Lung (tissue), 12 donors: Measurements from ENCODE around the gene MRFAP1. TPM values are rescaled to one million over a fixed set of nuclear protein-coding genes. Genes with fewer than 3 reads are reported as not detected.

Experiments
- ATAC-seq: fragments of 200-7000 bp; cut with Tn5 transposase; one replicate; pipeline ENCODE4 v1.9.1; 2020; ENCODE audit warnings: moderate number of reproducible peaks; ENCODE audit not compliant: insufficient read depth, low FRiP score
- DNase-seq, 3 donors: peaks; one replicate each; pipeline ENCODE4 v3.0.0-alpha.2; 2013 to 2017
- H3K27ac ChIP-seq, 2 donors: one replicate each; pipeline ENCODE4 v1.5.1; 2013; ENCODE audit warnings: mild to moderate bottlenecking in 2 of 2, moderate library complexity in 2 of 2, control low read depth in 1 of 2, inconsistent platforms in 1 of 2, low read depth in 1 of 2, low read length in 1 of 2
- H3K27me3 ChIP-seq, 3 donors: one replicate each; pipeline ENCODE4 v1.5.1; 2013; ENCODE audit warnings: low read length in 2 of 3; ENCODE audit not compliant: control insufficient read depth in 3 of 3, insufficient read depth in 3 of 3
- H3K36me3 ChIP-seq, 4 donors: one replicate each; pipeline ENCODE4 v1.5.1; 2013; ENCODE audit warnings: low read length in 4 of 4, mild to moderate bottlenecking in 1 of 4, moderate library complexity in 1 of 4; ENCODE audit not compliant: control insufficient read depth in 4 of 4, insufficient read depth in 4 of 4
- H3K4me1 ChIP-seq, 5 donors: one replicate each; pipeline ENCODE4 v1.5.1; 2013; ENCODE audit warnings: low read length in 5 of 5, mild to moderate bottlenecking in 2 of 5, moderate library complexity in 1 of 5; ENCODE audit not compliant: control insufficient read depth in 5 of 5, insufficient read depth in 5 of 5
- H3K4me3 ChIP-seq: one replicate; pipeline ENCODE4 v1.5.1; 2013; ENCODE audit warnings: mild to moderate bottlenecking, control low read depth, moderate library complexity
- H3K9ac ChIP-seq, 2 donors: one replicate each; pipeline ENCODE4 v1.5.1; 2013; ENCODE audit warnings: low read length in 2 of 2, control low read depth in 1 of 2; ENCODE audit not compliant: insufficient read depth in 1 of 2
- H3K9me3 ChIP-seq, 4 donors: one replicate each; pipeline ENCODE4 v1.5.1; 2013; ENCODE audit warnings: low read length in 3 of 4, mild to moderate bottlenecking in 1 of 4, moderate library complexity in 1 of 4; ENCODE audit not compliant: control insufficient read depth in 4 of 4, insufficient read depth in 3 of 4
- WGBS, 2 donors: extraction: QIAGEN DNeasy Blood & Tissue Kit; methylation state at CpG; one replicate each; pipeline ENCODE4 v1.1.7; 2013; 5-methylcytosine and 5-hydroxymethylcytosine counted together
- polyA plus RNA-seq, 2 donors: library from polyadenylated mRNA; stranded (reverse); fragments of 200-250 nt; gene quantifications; one replicate each; pipeline ENCODE4 v1.2.1, GENCODE V29; 2013
- total RNA-seq, 2 donors: library from RNA; depleted of rRNA in 1 of 2; stranded (reverse); fragments of >200 nt in 1 of 2; gene quantifications; one replicate each; pipeline ENCODE4 v1.2.1, GENCODE V29; 2014 to 2021
- TF ChIP-seq, protein P1 (sequence below): IDR thresholded peaks from 2 replicates; pipeline ENCODE4 v1.5.1; 2012; ENCODE audit warnings: mild to moderate bottlenecking; ENCODE audit errors: control extremely low read depth, extremely low read depth
- donor health status: control.
- donor health status: control.
- donor health status: Bipolar disorder and iron deficiency.
- donor health status: healthy.
- donor health status: DM: yes; HTN: yes; CAD: no.

The MRFAP1 gene
- total and polyA plus RNA-seq, 4 donors = 183 to 286 (median 218) TPM

DNA sequence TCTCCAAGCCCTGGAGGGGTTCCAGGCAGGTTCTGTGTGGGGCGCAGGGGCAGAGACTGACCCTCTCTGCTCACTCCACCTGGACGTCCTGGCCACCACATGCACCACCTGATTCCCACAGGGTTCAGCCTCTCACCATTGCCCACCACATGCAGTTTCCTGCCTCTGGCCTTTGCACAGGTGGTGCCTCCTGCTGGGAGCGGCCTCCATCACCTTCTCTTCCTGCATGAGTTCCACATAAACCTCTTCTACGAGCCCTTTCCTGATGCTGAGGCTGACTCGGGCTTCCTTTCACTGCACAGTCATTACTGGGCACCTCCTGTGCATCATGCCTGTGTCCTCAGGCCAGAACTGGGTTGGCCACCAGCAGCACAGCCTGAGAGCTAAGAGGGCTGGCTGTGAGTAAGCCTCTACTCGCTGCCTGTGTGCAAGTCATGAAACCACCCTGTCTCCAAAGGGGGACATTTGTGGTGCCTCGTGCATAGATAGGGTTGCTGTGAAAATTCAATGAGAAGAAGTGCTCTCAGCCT lies 45.6 kb upstream of the MRFAP1 start:
- 89 to 90% methylated on average over 7 of the region's 7 CpGs for WGBS, 2 donors
- H3K36me3 ChIP-seq = peaks cover 0 to 56% (median 7%) of the 10 kb centered on the region in 4 donors
- TF ChIP-seq, protein P1, sequence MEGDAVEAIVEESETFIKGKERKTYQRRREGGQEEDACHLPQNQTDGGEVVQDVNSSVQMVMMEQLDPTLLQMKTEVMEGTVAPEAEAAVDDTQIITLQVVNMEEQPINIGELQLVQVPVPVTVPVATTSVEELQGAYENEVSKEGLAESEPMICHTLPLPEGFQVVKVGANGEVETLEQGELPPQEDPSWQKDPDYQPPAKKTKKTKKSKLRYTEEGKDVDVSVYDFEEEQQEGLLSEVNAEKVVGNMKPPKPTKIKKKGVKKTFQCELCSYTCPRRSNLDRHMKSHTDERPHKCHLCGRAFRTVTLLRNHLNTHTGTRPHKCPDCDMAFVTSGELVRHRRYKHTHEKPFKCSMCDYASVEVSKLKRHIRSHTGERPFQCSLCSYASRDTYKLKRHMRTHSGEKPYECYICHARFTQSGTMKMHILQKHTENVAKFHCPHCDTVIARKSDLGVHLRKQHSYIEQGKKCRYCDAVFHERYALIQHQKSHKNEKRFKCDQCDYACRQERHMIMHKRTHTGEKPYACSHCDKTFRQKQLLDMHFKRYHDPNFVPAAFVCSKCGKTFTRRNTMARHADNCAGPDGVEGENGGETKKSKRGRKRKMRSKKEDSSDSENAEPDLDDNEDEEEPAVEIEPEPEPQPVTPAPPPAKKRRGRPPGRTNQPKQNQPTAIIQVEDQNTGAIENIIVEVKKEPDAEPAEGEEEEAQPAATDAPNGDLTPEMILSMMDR = no peak

DNA sequence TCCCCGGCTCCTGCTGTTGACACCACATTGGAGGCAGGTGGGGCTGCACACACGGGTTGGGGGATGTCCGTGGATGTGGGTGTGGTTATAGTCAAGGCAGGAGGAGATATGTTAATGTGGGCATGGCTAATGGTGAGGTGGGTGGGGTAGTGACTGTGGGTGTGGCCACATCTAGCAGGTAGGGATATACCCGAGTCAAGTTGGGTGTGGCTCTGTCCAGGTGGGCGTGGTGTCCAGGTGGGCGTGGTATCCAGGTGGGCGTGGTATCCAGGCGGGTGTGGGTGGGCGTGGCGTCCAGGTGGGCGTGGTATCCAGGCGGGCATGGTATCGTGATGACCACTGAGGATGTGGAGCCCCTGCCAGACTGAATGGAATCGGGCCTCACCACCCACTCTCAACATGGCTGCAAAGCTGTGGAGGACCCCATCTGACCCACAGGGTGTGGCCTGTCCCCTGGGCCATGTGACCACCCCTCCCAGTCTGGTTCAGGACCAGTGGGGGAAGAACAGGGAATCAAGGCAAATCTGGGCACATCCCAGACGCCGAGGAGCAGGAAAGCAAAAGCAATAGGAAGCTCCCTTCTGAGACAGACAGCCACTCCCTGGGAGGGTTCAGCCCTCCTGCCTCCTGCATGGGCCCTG lies 44.5 kb upstream of the MRFAP1 start:
- peaks cover 0 to 3% (median 0%) of the 10 kb centered on the region in 4 donors for H3K9me3 ChIP-seq
- ATAC-seq (no peak), DNase-seq (no peak)
- no peaks in the 10 kb centered on the region for H3K27me3 ChIP-seq
- H3K36me3 ChIP-seq = peaks cover 0 to 61% (median 7%) of the 10 kb centered on the region in 4 donors
- H3K9ac ChIP-seq = no peak overlapping the region
- H3K4me1 ChIP-seq = no peaks in the 10 kb centered on the region
- TF ChIP-seq, protein P1 = no peak
- H3K4me3 ChIP-seq = no peak overlapping the region
- no peak overlapping the region for H3K27ac ChIP-seq
- WGBS, 2 donors = 73 to 81% methylated on average over 16 of the region's 16 CpGs

More for the DNA sequence above, 45.6 kb upstream of the MRFAP1 start:
- Histone ChIP-seq H3K27ac (no peak overlapping the region), H3K9ac (no peak overlapping the region), H3K27me3 (no peaks in the 10 kb centered on the region), H3K4me3 (no peak overlapping the region), H3K4me1 (no peaks in the 10 kb centered on the region), H3K9me3 (peaks cover 0 to 3% (median 0%) of the 10 kb centered on the region in 4 donors)
- DNase-seq (no peak), ATAC-seq (no peak)

DNA sequence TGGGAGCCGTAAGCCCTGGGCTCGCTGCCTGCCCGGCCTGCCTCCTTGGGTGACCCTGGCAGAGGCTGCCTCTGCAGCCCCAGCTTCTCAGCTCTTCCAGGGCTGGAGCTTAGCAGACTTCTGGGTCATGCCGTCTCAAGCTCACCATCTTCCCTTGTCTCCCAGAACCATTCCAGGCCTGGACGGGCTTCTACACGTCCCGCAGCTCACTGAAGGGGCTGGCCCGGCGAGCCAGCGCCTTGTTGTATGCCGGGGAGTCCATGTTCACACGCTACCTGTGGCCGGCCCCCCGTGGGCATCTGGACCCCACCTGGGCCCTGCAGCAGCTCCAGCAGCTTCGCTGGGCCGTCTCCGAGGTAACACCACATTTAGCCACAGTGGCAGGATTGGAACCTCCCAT lies 43.5 kb upstream of the MRFAP1 start:
- TF ChIP-seq, protein P1 = no peak
- no peak overlapping the region for H3K27ac ChIP-seq

More for the DNA sequence above, 43.5 kb upstream of the MRFAP1 start:
- ATAC-seq (no peak), DNase-seq (no peak)
- Histone ChIP-seq H3K9ac (no peak overlapping the region), H3K4me1 (no peaks in the 10 kb centered on the region), H3K27me3 (no peaks in the 10 kb centered on the region), H3K4me3 (no peak overlapping the region), H3K9me3 (peaks cover 0 to 5% (median 0%) of the 10 kb centered on the region in 4 donors), H3K36me3 (peaks cover 0 to 60% (median 6%) of the 10 kb centered on the region in 4 donors)
- WGBS, 2 donors = 96 to 98% methylated on average over 17 of the region's 17 CpGs
